Measurements from ENCODE around the gene DUSP3. TPM values are rescaled to one million over a fixed set of nuclear protein-coding genes. Genes with fewer than 3 reads are reported as not detected.
A peak's percentile ranks its signal among the peaks of the same experiment; 100 is the strongest.

DUSP3 gene
- total and polyA plus RNA-seq, 2 of the 13 experiments (the other 11 are each of a cell fraction or from before 2014, with no cell fraction given) = 60.0 to 71.5 TPM

GRCh38 chr17:43755389-43755875 lies 23.3 kb downstream of the DUSP3 start (continued):
- 0 out of 2 replicates have a peak, but pooled peaks have one; percentile 43 for TF ChIP-seq NR0B2 (CRISPR knock-in tag; IDR thresholded peaks at IDR 0.05)
- no peak for TF ChIP-seq NONO (IDR thresholded peaks at IDR 0.05)
- 0 out of 2 replicates have a peak, but pooled peaks have one; percentile 45 for TF ChIP-seq NONO (CRISPR knock-in tag; conservative IDR thresholded peaks at IDR 0.05)
- 0 out of 2 replicates have a peak, but pooled peaks have one; percentile 18 for TF ChIP-seq DNMT1 (CRISPR knock-in tag; IDR thresholded peaks at IDR 0.05)
- peak; percentile 68; the same call in 1 of the 2 replicates for TF ChIP-seq MYPOP (CRISPR knock-in tag; IDR thresholded peaks at IDR 0.05)
- TF ChIP-seq TGIF2 (CRISPR knock-in tag; IDR thresholded peaks at IDR 0.05) = no peak
- TF ChIP-seq, protein P1, sequence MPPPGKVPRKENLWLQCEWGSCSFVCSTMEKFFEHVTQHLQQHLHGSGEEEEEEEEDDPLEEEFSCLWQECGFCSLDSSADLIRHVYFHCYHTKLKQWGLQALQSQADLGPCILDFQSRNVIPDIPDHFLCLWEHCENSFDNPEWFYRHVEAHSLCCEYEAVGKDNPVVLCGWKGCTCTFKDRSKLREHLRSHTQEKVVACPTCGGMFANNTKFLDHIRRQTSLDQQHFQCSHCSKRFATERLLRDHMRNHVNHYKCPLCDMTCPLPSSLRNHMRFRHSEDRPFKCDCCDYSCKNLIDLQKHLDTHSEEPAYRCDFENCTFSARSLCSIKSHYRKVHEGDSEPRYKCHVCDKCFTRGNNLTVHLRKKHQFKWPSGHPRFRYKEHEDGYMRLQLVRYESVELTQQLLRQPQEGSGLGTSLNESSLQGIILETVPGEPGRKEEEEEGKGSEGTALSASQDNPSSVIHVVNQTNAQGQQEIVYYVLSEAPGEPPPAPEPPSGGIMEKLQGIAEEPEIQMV (CRISPR knock-in tag; IDR thresholded peaks at IDR 0.05; ENCODE audit: low read depth) = 0 out of 2 replicates have a peak, but pooled peaks have one; percentile 21
- TF ChIP-seq HDAC1 (CRISPR knock-in tag; IDR thresholded peaks at IDR 0.05) = 0 out of 2 replicates have a peak, but pooled peaks have one; percentile 52
- TF ChIP-seq GATAD2A (CRISPR knock-in tag; IDR thresholded peaks at IDR 0.05) = no peak
- TF ChIP-seq HES4 (CRISPR knock-in tag; IDR thresholded peaks at IDR 0.05; ENCODE audit: borderline replicate concordance) = 0 out of 2 replicates have a peak, but pooled peaks have one; percentile 37
- TF ChIP-seq ZNF383 (CRISPR knock-in tag; IDR thresholded peaks at IDR 0.05; ENCODE audit: borderline replicate concordance) = no peak
- TF ChIP-seq, protein P2, sequence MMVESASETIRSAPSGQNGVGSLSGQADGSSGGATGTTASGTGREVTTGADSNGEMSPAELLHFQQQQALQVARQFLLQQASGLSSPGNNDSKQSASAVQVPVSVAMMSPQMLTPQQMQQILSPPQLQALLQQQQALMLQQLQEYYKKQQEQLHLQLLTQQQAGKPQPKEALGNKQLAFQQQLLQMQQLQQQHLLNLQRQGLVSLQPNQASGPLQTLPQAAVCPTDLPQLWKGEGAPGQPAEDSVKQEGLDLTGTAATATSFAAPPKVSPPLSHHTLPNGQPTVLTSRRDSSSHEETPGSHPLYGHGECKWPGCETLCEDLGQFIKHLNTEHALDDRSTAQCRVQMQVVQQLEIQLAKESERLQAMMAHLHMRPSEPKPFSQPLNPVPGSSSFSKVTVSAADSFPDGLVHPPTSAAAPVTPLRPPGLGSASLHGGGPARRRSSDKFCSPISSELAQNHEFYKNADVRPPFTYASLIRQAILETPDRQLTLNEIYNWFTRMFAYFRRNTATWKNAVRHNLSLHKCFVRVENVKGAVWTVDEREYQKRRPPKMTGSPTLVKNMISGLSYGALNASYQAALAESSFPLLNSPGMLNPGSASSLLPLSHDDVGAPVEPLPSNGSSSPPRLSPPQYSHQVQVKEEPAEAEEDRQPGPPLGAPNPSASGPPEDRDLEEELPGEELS (CRISPR knock-in tag; IDR thresholded peaks at IDR 0.05) = no peak
- no peak for TF ChIP-seq ZNF850 (CRISPR knock-in tag; conservative IDR thresholded peaks at IDR 0.05)
- TF ChIP-seq SPEN (CRISPR knock-in tag; IDR thresholded peaks at IDR 0.05; ENCODE audit: low read depth) = 0 out of 2 replicates have a peak, but pooled peaks have one; percentile 27
- TF ChIP-seq ZFY (CRISPR knock-in tag; IDR thresholded peaks at IDR 0.05) = peak; percentile 63
- TF ChIP-seq KLF16 (CRISPR knock-in tag; IDR thresholded peaks at IDR 0.05) = 0 out of 4 replicates have a peak, but pooled peaks of 1 of the 2 experiments have one; percentile 24
- no peak for TF ChIP-seq ZNF781 (CRISPR knock-in tag; IDR thresholded peaks at IDR 0.05; ENCODE audit: borderline replicate concordance, not compliant biosample characterization)
- TF ChIP-seq ZSCAN20 (CRISPR knock-in tag; IDR thresholded peaks at IDR 0.05; ENCODE audit: borderline replicate concordance) = no peak
- TF ChIP-seq ZNF256 (CRISPR knock-in tag; conservative IDR thresholded peaks at IDR 0.05) = no peak
- no peak for TF ChIP-seq EP300 (IDR thresholded peaks at IDR 0.05; ENCODE audit: low read depth in 2 of 2, low read length in 2 of 2)
- no peak for TF ChIP-seq EP300 (CRISPR knock-in tag; IDR thresholded peaks at IDR 0.05; ENCODE audit: borderline replicate concordance)
- TF ChIP-seq CSRNP1 (CRISPR knock-in tag; IDR thresholded peaks at IDR 0.05) = peak; percentile 74; the same call in 1 of the 2 replicates
- 0 out of 2 replicates have a peak, but pooled peaks have one; percentile 31 for TF ChIP-seq ZSCAN21 (CRISPR knock-in tag; IDR thresholded peaks at IDR 0.05; ENCODE audit: borderline replicate concordance)
- no peak for TF ChIP-seq TMF1 (CRISPR knock-in tag; IDR thresholded peaks at IDR 0.05; ENCODE audit: low read depth)
